ENCODE results near the gene FKBP1A. TPM values are rescaled to one million over a fixed set of nuclear protein-coding genes. Genes with fewer than 3 reads are reported as not detected.
"Not testable (repeated sequence)": the region's sequence is repeated elsewhere in the genome, so short reads cannot be mapped to it uniquely, and the experiment has no call there.

The FKBP1A gene
- total and polyA plus RNA-seq, 9 donors = 72.7 to 298 (median 262) TPM

DNA sequence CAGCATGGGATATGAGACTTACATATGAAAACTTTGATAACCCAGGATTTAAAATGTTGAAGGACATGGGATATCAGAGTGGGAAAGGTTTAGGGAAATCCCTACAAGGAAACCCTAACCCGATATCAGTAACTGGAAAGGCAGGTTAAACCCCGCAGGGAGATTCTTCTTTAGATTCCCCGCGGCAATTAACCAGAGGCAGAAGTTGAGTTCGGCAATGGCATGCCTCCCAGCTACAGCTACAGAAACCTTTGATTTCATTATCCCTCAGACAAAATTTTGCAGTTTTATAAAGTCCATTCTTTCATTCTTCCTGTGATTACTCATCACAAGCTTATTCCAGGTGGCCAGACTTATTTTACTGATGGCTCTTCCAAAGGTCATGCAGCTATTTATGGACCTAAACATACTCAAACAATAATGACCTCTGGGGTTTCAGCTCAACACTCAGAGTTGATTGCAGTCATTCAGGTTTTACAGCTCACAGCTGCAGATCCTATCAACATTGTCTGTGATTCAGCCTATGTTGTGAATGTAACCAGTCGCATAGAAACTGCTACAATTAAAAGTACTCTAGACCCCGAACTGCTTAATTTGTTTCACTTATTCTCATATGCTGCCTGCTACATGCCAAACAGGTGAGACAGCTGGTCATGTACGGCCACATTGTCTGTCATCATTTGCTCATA, 7.0 kb upstream of the FKBP1A start:
- not testable (repeated sequence) for H3K4me1 ChIP-seq (ENCODE audit: control insufficient read depth, insufficient read depth, low read length); H3K36me3 ChIP-seq (ENCODE audit: control insufficient read depth, insufficient read depth, low read length); H3K4me3 ChIP-seq (ENCODE audit: low read length); H3K9me3 ChIP-seq (replicated peaks; ENCODE audit: control insufficient read depth, low read depth, low read length)
- peak; percentile 85 for DNase-seq
- H3K27ac ChIP-seq (ENCODE audit: low read length) = peak overlapping the region; percentile 69
- H3K27me3 ChIP-seq (ENCODE audit: control insufficient read depth, insufficient read depth, low read length) = peaks cover 33% of the 10 kb centered on the region
- WGBS (ENCODE audit: insufficient coverage) = 21% methylated on average over 6 of the region's 8 CpGs

- not testable (repeated sequence) for H3K4me1 ChIP-seq (ENCODE audit: control insufficient read depth, insufficient read depth, low read length); H3K4me3 ChIP-seq (ENCODE audit: low read length); H3K27ac ChIP-seq (ENCODE audit: low read length); DNase-seq; H3K9me3 ChIP-seq (replicated peaks; ENCODE audit: control insufficient read depth, low read depth, low read length); H3K36me3 ChIP-seq (ENCODE audit: control insufficient read depth, insufficient read depth, low read length)
- WGBS (ENCODE audit: insufficient coverage) = 50% methylated on average over 7 of the region's 7 CpGs
- peaks cover 38% of the 10 kb centered on the region for H3K27me3 ChIP-seq (ENCODE audit: control insufficient read depth, insufficient read depth, low read length)
Observed at GRCh38 chr20:1398185-1398584, 5.3 kb upstream of the FKBP1A start.

DNA sequence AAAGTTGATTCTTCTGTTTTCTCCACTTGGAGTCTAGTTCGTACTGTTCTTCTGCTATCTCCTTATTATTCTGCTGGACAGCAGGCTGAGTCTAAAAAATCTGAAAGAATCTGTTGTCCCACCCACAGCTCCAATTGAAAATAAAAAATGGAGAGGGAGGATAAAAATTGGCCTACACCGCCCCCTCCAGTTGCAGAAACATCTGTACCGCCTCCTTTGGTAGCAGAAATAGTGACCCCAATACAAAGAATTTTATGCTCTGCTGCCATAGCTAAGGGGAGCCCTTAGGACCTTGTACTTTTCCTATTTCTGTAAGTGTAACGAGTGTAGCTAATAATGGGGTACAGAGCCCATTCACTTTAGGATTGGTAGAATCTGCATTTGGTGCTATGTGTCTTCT, 4.9 kb upstream of the FKBP1A start:
- Histone ChIP-seq H3K27ac (ENCODE audit: low read length) (no peak overlapping the region), H3K36me3 (ENCODE audit: control insufficient read depth, insufficient read depth, low read length) (no peaks in the 10 kb centered on the region), H3K4me1 (ENCODE audit: control insufficient read depth, insufficient read depth, low read length) (peaks cover 6% of the 10 kb centered on the region), H3K27me3 (ENCODE audit: control insufficient read depth, insufficient read depth, low read length) (peaks cover 36% of the 10 kb centered on the region), H3K9me3 (replicated peaks; ENCODE audit: control insufficient read depth, low read depth, low read length) (no peaks in the 10 kb centered on the region), H3K4me3 (ENCODE audit: low read length) (no peak overlapping the region)
- no peak for DNase-seq
- 86% methylated on average over 1 of the region's 4 CpGs for WGBS (ENCODE audit: insufficient coverage)

- no peak overlapping the region for H3K4me3 ChIP-seq (ENCODE audit: low read length)
- peaks cover 13% of the 10 kb centered on the region for H3K4me1 ChIP-seq (ENCODE audit: control insufficient read depth, insufficient read depth, low read length)
- no peaks in the 10 kb centered on the region for H3K36me3 ChIP-seq (ENCODE audit: control insufficient read depth, insufficient read depth, low read length)
- no peaks in the 10 kb centered on the region for H3K9me3 ChIP-seq (replicated peaks; ENCODE audit: control insufficient read depth, low read depth, low read length)
- WGBS (ENCODE audit: insufficient coverage) = 55% methylated on average over 4 of the region's 4 CpGs
- H3K27me3 ChIP-seq (ENCODE audit: control insufficient read depth, insufficient read depth, low read length) = peaks cover 35% of the 10 kb centered on the region
- peak overlapping the region; percentile 29 for H3K27ac ChIP-seq (ENCODE audit: low read length)
- no peak for DNase-seq
Observed at GRCh38 chr20:1396702-1397101, 3.8 kb upstream of the FKBP1A start.

DNA sequence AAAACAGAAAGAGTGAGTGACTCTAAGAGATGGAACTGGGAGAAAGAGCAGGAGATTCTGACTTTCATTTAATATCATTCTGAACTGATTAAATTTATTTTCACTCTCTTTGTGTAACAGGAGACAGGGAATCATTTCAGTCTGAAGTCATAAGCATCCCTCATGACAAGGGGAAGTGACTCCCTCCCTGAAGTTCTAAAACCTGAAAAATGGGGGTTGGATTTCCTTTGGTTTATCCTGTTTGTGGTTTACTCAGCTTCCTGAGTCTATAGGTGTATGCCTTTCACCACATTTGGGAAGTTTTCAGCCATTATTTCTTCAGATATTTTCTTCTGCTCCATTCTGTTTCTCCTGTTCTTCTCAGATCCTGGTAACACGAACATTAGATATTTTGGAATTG, 3.4 kb upstream of the FKBP1A start:
- H3K4me1 ChIP-seq (ENCODE audit: control insufficient read depth, insufficient read depth, low read length) = peaks cover 17% of the 10 kb centered on the region
- no peaks in the 10 kb centered on the region for H3K36me3 ChIP-seq (ENCODE audit: control insufficient read depth, insufficient read depth, low read length)
- H3K9me3 ChIP-seq (replicated peaks; ENCODE audit: control insufficient read depth, low read depth, low read length) = no peaks in the 10 kb centered on the region
- DNase-seq = no peak
- no CpG with 5 or more reads among the region's 1 CpG for WGBS (ENCODE audit: insufficient coverage)
- H3K4me3 ChIP-seq (ENCODE audit: low read length) = no peak overlapping the region
- peaks cover 34% of the 10 kb centered on the region for H3K27me3 ChIP-seq (ENCODE audit: control insufficient read depth, insufficient read depth, low read length)
- peak overlapping the region; percentile 29 for H3K27ac ChIP-seq (ENCODE audit: low read length)

DNA sequence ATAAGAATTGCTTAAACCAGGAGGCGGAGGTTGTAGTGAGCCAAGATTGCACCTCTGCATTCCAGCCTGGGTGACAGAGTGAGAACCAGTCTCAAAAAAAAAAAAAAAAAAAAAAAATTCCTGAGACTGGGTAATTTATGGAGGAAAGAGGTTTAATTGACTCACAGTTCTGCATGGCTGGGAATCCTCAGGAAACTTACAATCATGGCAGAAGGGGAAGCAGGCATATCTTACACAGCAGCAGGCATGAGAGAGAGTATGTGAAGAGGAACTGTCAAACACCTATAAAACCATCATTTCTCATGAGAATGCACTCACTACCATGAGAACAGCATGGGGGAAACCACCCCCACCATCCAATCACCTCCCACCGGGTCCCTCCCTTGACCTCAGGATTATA, 1.8 kb upstream of the FKBP1A start:
- Histone ChIP-seq H3K9me3 (replicated peaks; ENCODE audit: control insufficient read depth, low read depth, low read length) (no peaks in the 10 kb centered on the region), H3K4me3 (ENCODE audit: low read length) (no peak overlapping the region), H3K4me1 (ENCODE audit: control insufficient read depth, insufficient read depth, low read length) (peaks cover 31% of the 10 kb centered on the region), H3K27me3 (ENCODE audit: control insufficient read depth, insufficient read depth, low read length) (peaks cover 27% of the 10 kb centered on the region), H3K36me3 (ENCODE audit: control insufficient read depth, insufficient read depth, low read length) (peaks cover 9% of the 10 kb centered on the region), H3K27ac (ENCODE audit: low read length) (no peak overlapping the region)
- DNase-seq = no peak
- WGBS (ENCODE audit: insufficient coverage) = 78% methylated on average over 1 of the region's 2 CpGs

GRCh38 chr20:1393507-1393882, 641 bp upstream of the FKBP1A start:
- Histone ChIP-seq H3K36me3 (ENCODE audit: control insufficient read depth, insufficient read depth, low read length) (peaks cover 15% of the 10 kb centered on the region), H3K27ac (ENCODE audit: low read length) (peak overlapping the region; percentile 88), H3K9me3 (replicated peaks; ENCODE audit: control insufficient read depth, low read depth, low read length) (no peaks in the 10 kb centered on the region), H3K4me1 (ENCODE audit: control insufficient read depth, insufficient read depth, low read length) (peaks cover 43% of the 10 kb centered on the region), H3K27me3 (ENCODE audit: control insufficient read depth, insufficient read depth, low read length) (peaks cover 24% of the 10 kb centered on the region), H3K4me3 (ENCODE audit: low read length) (peak overlapping the region; percentile 82)
- 52% methylated on average over 6 of the region's 7 CpGs for WGBS (ENCODE audit: insufficient coverage)
- DNase-seq = no peak

DNA sequence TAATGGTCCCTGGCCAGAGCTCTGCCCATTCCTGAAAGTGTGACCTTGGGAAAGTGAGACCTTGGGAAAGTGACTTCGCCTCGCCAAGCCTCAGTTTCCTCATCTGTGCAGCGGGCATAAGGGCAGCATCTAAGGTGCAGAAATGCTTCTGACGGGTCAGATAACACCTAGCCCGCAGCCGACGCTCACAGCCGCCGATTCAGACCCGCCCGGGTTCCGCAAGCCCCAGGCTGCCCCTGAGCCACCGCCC, 486 bp downstream of the FKBP1A start:
- peaks cover 15% of the 10 kb centered on the region for H3K36me3 ChIP-seq (ENCODE audit: control insufficient read depth, insufficient read depth, low read length)
- 0% methylated on average over 13 of the region's 13 CpGs for WGBS (ENCODE audit: insufficient coverage)
- H3K27me3 ChIP-seq (ENCODE audit: control insufficient read depth, insufficient read depth, low read length) = peaks cover 20% of the 10 kb centered on the region
- H3K4me3 ChIP-seq (ENCODE audit: low read length) = peak overlapping the region; percentile 82
- no peaks in the 10 kb centered on the region for H3K9me3 ChIP-seq (replicated peaks; ENCODE audit: control insufficient read depth, low read depth, low read length)
- H3K27ac ChIP-seq (ENCODE audit: low read length) = peak overlapping the region; percentile 83
- DNase-seq = no peak
- H3K4me1 ChIP-seq (ENCODE audit: control insufficient read depth, insufficient read depth, low read length) = peaks cover 46% of the 10 kb centered on the region

GRCh38 chr20:1391640-1392442, 1.0 kb downstream of the FKBP1A start:
- H3K36me3 ChIP-seq (ENCODE audit: control insufficient read depth, insufficient read depth, low read length) = peaks cover 15% of the 10 kb centered on the region
- peaks cover 16% of the 10 kb centered on the region for H3K27me3 ChIP-seq (ENCODE audit: control insufficient read depth, insufficient read depth, low read length)
- H3K9me3 ChIP-seq (replicated peaks; ENCODE audit: control insufficient read depth, low read depth, low read length) = no peaks in the 10 kb centered on the region
- H3K4me3 ChIP-seq (ENCODE audit: low read length) = peak overlapping the region; percentile 82
- H3K27ac ChIP-seq (ENCODE audit: low read length) = peak overlapping the region; percentile 83
- peak; percentile 60 for DNase-seq
- peaks cover 46% of the 10 kb centered on the region for H3K4me1 ChIP-seq (ENCODE audit: control insufficient read depth, insufficient read depth, low read length)
- 0% methylated on average over 6 of the region's 16 CpGs for WGBS (ENCODE audit: insufficient coverage)

DNA sequence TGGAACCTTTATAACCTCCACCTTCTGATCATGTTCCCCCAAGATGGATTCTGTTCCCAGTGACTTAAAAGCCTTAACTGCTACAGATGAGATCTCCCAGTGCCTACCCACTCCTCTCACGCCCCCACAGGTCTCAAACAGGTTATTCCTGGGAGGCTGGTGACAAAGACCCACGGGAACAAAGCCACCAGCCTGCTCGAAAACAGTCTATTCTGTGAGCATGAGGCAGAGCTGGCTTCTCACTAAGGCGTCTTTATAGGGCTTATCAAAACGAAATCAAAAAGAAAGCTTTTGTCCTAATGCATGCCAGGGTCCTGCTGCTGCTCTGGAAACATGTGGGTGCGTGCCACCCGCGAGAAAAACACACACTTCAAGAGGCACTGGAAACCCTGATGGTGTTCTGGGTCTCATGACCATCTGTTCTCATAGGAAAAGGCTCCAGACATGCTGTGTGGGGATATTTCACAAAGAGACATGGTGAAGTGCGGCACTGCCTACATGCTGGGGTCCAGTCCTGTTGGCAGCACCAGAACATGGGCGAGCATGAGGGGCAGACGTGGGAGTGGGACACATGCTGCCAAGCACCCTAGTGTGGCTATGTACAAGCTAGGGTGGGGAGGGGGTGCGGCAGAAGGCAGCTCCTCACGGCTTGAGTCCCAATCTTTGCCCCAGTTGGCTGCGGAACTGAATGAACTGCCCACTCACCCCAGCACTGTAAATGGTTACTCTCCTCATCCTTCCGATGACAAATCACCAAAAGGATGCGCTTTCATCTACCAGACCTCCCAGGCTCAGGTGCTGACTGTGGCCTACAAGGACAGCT, 2.1 kb downstream of the FKBP1A start:
- no peak for DNase-seq
- Histone ChIP-seq H3K27ac (ENCODE audit: low read length) (peak overlapping the region; percentile 59), H3K36me3 (ENCODE audit: control insufficient read depth, insufficient read depth, low read length) (peaks cover 19% of the 10 kb centered on the region), H3K9me3 (replicated peaks; ENCODE audit: control insufficient read depth, low read depth, low read length) (no peaks in the 10 kb centered on the region), H3K27me3 (ENCODE audit: control insufficient read depth, insufficient read depth, low read length) (peaks cover 11% of the 10 kb centered on the region), H3K4me1 (ENCODE audit: control insufficient read depth, insufficient read depth, low read length) (peaks cover 46% of the 10 kb centered on the region), H3K4me3 (ENCODE audit: low read length) (peak overlapping the region; percentile 82)
- WGBS (ENCODE audit: insufficient coverage) = 74% methylated on average over 15 of the region's 16 CpGs
